ENCODE data around the gene LAMTOR2. TPM values are rescaled to one million over a fixed set of nuclear protein-coding genes. Genes with fewer than 3 reads are reported as not detected.

Gene LAMTOR2
- polyA plus RNA-seq, 3 donors, result 99.8 to 227 (median 210) TPM

GRCh38 chr1:156064615-156065014, 10.0 kb downstream of the LAMTOR2 start:
- no peaks in the 10 kb centered on the region for H4K20me1 ChIP-seq (ENCODE audit: insufficient read depth, low read length)
- Mint-ChIP-seq H3K4me3 (no peak overlapping the region), H3K36me3 (no peaks in the 10 kb centered on the region), H3K27ac (no peak overlapping the region), H3K27me3 (ENCODE audit: low read depth in 3 of 3) (peaks cover 3 to 7% (median 4%) of the 10 kb centered on the region in 3 donors), H3K4me1 (peaks cover 4% of the 10 kb centered on the region), H3K9me3 (no peaks in the 10 kb centered on the region)
- WGBS (ENCODE audit: insufficient coverage), result no CpG with 5 or more reads among the region's 2 CpGs
- H3K4me1 ChIP-seq (ENCODE audit: control insufficient read depth in 1 of 2, insufficient read depth in 2 of 2, low read length in 2 of 2), result no peaks in the 10 kb centered on the region
- no peak overlapping the region for H2AFZ ChIP-seq (ENCODE audit: insufficient read depth, low read depth, low read length, poor library complexity, severe bottlenecking)
- no peaks in the 10 kb centered on the region for H3K79me2 ChIP-seq (ENCODE audit: insufficient read depth, low read length)
- no peak for DNase-seq
- H3K9me3 ChIP-seq (replicated peaks in 1 of 2; ENCODE audit: control insufficient read depth in 1 of 2, insufficient read depth in 1 of 2, low read length in 2 of 2), result no peaks in the 10 kb centered on the region
- no peak overlapping the region for H3K4me2 ChIP-seq (replicated peaks; ENCODE audit: extremely low read depth, low read length, poor library complexity, severe bottlenecking)
- no peaks in the 10 kb centered on the region for H3K36me3 ChIP-seq (replicated peaks in 1 of 2; ENCODE audit: control insufficient read depth in 1 of 2, insufficient read depth in 2 of 2, low read length in 2 of 2)
- no peak overlapping the region for H3K9ac ChIP-seq (ENCODE audit: insufficient read depth, low read length, poor library complexity, severe bottlenecking)
- no peak overlapping the region for H3K27ac ChIP-seq (ENCODE audit: low read depth in 1 of 2, low read length in 2 of 2)
- H3K4me3 ChIP-seq (replicated peaks in 1 of 3; ENCODE audit: low read depth in 2 of 3, low read length in 3 of 3), result no peak overlapping the region
- no peaks in the 10 kb centered on the region for H3K27me3 ChIP-seq (ENCODE audit: control insufficient read depth in 2 of 2, insufficient read depth in 2 of 2, low read length in 2 of 2)
- intact Hi-C loops (cut with micrococcal nuclease), result loop anchor here (5.0 to 10.0 kb wide), 2 partner anchors 60 to 132 kb away; partner anchors contain the start of gene KHDC4 (in 1 of the 2)
- TF ChIP-seq CTCF (IDR thresholded peaks at IDR 0.05), result no peak

GRCh38 chr1:156065212-156065611, 10.6 kb downstream of the LAMTOR2 start:
- no peaks in the 10 kb centered on the region for H3K27me3 ChIP-seq (ENCODE audit: control insufficient read depth in 2 of 2, insufficient read depth in 2 of 2, low read length in 2 of 2)
- no peaks in the 10 kb centered on the region for H3K36me3 Mint-ChIP-seq
- 100% methylated on average over 3 of the region's 3 CpGs for WGBS (ENCODE audit: insufficient coverage)
- H3K4me3 ChIP-seq (replicated peaks in 1 of 3; ENCODE audit: low read depth in 2 of 3, low read length in 3 of 3), result no peak overlapping the region
- H3K36me3 ChIP-seq (replicated peaks in 1 of 2; ENCODE audit: control insufficient read depth in 1 of 2, insufficient read depth in 2 of 2, low read length in 2 of 2), result no peaks in the 10 kb centered on the region
- no peaks in the 10 kb centered on the region for H3K9me3 Mint-ChIP-seq
- H3K4me1 ChIP-seq (ENCODE audit: control insufficient read depth in 1 of 2, insufficient read depth in 2 of 2, low read length in 2 of 2), result no peaks in the 10 kb centered on the region
- no peak overlapping the region for H3K27ac Mint-ChIP-seq
- H3K4me1 Mint-ChIP-seq, result peaks cover 4% of the 10 kb centered on the region
- H2AFZ ChIP-seq (ENCODE audit: insufficient read depth, low read depth, low read length, poor library complexity, severe bottlenecking), result no peak overlapping the region
- no peak overlapping the region for H3K27ac ChIP-seq (ENCODE audit: low read depth in 1 of 2, low read length in 2 of 2)
- no peaks in the 10 kb centered on the region for H3K9me3 ChIP-seq (replicated peaks in 1 of 2; ENCODE audit: control insufficient read depth in 1 of 2, insufficient read depth in 1 of 2, low read length in 2 of 2)
- TF ChIP-seq CTCF (IDR thresholded peaks at IDR 0.05), result no peak
- no peak overlapping the region for H3K9ac ChIP-seq (ENCODE audit: insufficient read depth, low read length, poor library complexity, severe bottlenecking)
- H3K4me2 ChIP-seq (replicated peaks; ENCODE audit: extremely low read depth, low read length, poor library complexity, severe bottlenecking), result no peak overlapping the region
- H3K79me2 ChIP-seq (ENCODE audit: insufficient read depth, low read length), result no peaks in the 10 kb centered on the region
- intact Hi-C loops (cut with micrococcal nuclease), result loop anchor here (5.0 to 10.0 kb wide), 2 partner anchors 60 to 133 kb away; partner anchors contain the start of gene KHDC4 (in 1 of the 2)
- DNase-seq, result no peak
- H3K27me3 Mint-ChIP-seq (ENCODE audit: low read depth in 3 of 3), result peaks cover 3 to 7% (median 6%) of the 10 kb centered on the region in 3 donors
- H3K4me3 Mint-ChIP-seq, result no peak overlapping the region
- no peaks in the 10 kb centered on the region for H4K20me1 ChIP-seq (ENCODE audit: insufficient read depth, low read length)

Measured in CD14-positive monocyte (primary cell).